IMR-90 (cell line): Measurements from ENCODE around the gene PLXNA4. TPM values are rescaled to one million over a fixed set of nuclear protein-coding genes. Genes with fewer than 3 reads are reported as not detected.

Experiments
- ATAC-seq: fragments of 200-7000 bp; cut with Tn5 transposase; 2 replicates; pipeline ENCODE4 v1.9.1; 2020; ENCODE audit warnings: low read depth, mild to moderate bottlenecking, moderate library complexity
- BruUV-seq: library from RNA; stranded (reverse); fragments of 400-500 nt; replicated peaks from 2 replicates; lab custom pipeline; 2021; lab: Mats Ljungman, UMichigan
- CTCF ChIA-PET: fragments of 300-600 bp; formaldehyde crosslinking; extraction: SDS; loops from one replicate; lab custom pipeline; 2021; ENCODE audit warnings: antibody characterized with exemption; lab: Yijun Ruan, JAX
- POLR2A ChIA-PET: fragments of 300-600 bp; sonication (Branson Sonifier 250); formaldehyde crosslinking; loops from one replicate; lab custom pipeline; 2022; ENCODE audit warnings: antibody characterized with exemption; ENCODE audit not compliant: unreplicated experiment; lab: Charles Lee
- DNase-seq: peaks from one replicate; pipeline ENCODE4 v3.0.0; 2013
- H2AFZ ChIP-seq: replicated peaks from 2 replicates; pipeline ENCODE3; 2013; ENCODE audit warnings: low read length, mild to moderate bottlenecking; ENCODE audit not compliant: poor library complexity
- H2AK5ac ChIP-seq: 2 replicates; pipeline ENCODE4 v1.6.1; 2013; ENCODE audit warnings: low read depth, low read length, inconsistent platforms
- H2AK9ac ChIP-seq: replicated peaks from 2 replicates; pipeline ENCODE3; 2013; ENCODE audit warnings: mild to moderate bottlenecking, low read depth, low read length, moderate library complexity; ENCODE audit not compliant: poor library complexity
- H2BK120ac ChIP-seq: 2 replicates; pipeline ENCODE4 v1.6.1; 2013; ENCODE audit warnings: low read depth, low read length, inconsistent platforms
- H2BK15ac ChIP-seq: 3 replicates; pipeline ENCODE4 v1.6.1; 2013; ENCODE audit warnings: low read depth, low read length, inconsistent platforms
- H2BK20ac ChIP-seq: 2 replicates; pipeline ENCODE4 v1.6.1; 2013; ENCODE audit warnings: low read depth, mild to moderate bottlenecking, inconsistent platforms, low read length, moderate library complexity
- H2BK5ac ChIP-seq: 2 replicates; pipeline ENCODE4 v1.6.1; 2013; ENCODE audit warnings: mild to moderate bottlenecking, low read depth, low read length, inconsistent platforms; ENCODE audit not compliant: poor library complexity, severe bottlenecking
- H3K14ac ChIP-seq: replicated peaks from 2 replicates; pipeline ENCODE4 v1.6.1; 2013; ENCODE audit warnings: low read depth, low read length, inconsistent platforms
- H3K18ac ChIP-seq: 2 replicates; pipeline ENCODE4 v1.6.1; 2013; ENCODE audit warnings: low read depth, low read length, control low read depth
- H3K23ac ChIP-seq: 2 replicates; pipeline ENCODE4 v1.6.1; 2013; ENCODE audit warnings: low read depth, low read length, inconsistent platforms
- H3K27ac ChIP-seq: 2 replicates; pipeline ENCODE4 v1.5.1; 2013; ENCODE audit warnings: mild to moderate bottlenecking, control low read depth, low read length; ENCODE audit not compliant: insufficient read depth
- H3K27me3 ChIP-seq: 2 replicates; pipeline ENCODE4 v1.6.1; 2013; ENCODE audit warnings: low read length; ENCODE audit not compliant: control insufficient read depth, insufficient read depth
- H3K36me3 ChIP-seq: 2 replicates; pipeline ENCODE4 v1.6.1; 2013; ENCODE audit warnings: low read length, mixed read lengths; ENCODE audit not compliant: control insufficient read depth, insufficient read depth
- H3K4ac ChIP-seq: 2 replicates; pipeline ENCODE4 v1.6.1; 2013; ENCODE audit warnings: low read depth, low read length, inconsistent platforms
- H3K4me1 ChIP-seq: 2 replicates; pipeline ENCODE4 v1.6.1; 2013; ENCODE audit warnings: low read length, mixed read lengths; ENCODE audit not compliant: control insufficient read depth, insufficient read depth
- H3K4me2 ChIP-seq: 2 replicates; pipeline ENCODE4 v1.6.1; 2013; ENCODE audit warnings: low read depth, mild to moderate bottlenecking, control low read depth, low read length, moderate library complexity
- H3K4me3 ChIP-seq: 2 replicates; pipeline ENCODE4 v1.5.1; 2013; ENCODE audit warnings: low read depth, mild to moderate bottlenecking, control low read depth, low read length, moderate library complexity; ENCODE audit not compliant: insufficient read depth
- H3K56ac ChIP-seq: 2 replicates; pipeline ENCODE4 v1.6.1; 2013; ENCODE audit warnings: low read length, inconsistent platforms; ENCODE audit not compliant: insufficient read depth; ENCODE audit errors: extremely low read depth
- H3K79me1 ChIP-seq, 2 experiments: 2 replicates each; pipeline ENCODE4 v1.6.1; 2013; ENCODE audit warnings: low read length in 2 of 2, inconsistent platforms in 1 of 2, low read depth in 1 of 2
- H3K9ac ChIP-seq: 2 replicates; pipeline ENCODE4 v1.6.1; 2013; ENCODE audit warnings: low read depth, low read length, control low read depth
- H3K9me1 ChIP-seq: 2 replicates; pipeline ENCODE4 v1.6.1; 2013; ENCODE audit warnings: low read length, inconsistent platforms; ENCODE audit not compliant: insufficient read depth
- H3K9me3 ChIP-seq: 2 replicates; pipeline ENCODE4 v1.6.1; 2013; ENCODE audit warnings: low read length; ENCODE audit not compliant: control insufficient read depth, insufficient read depth
- H4K20me1 ChIP-seq: 2 replicates; pipeline ENCODE4 v1.6.1; 2013; ENCODE audit warnings: low read length, inconsistent platforms; ENCODE audit not compliant: insufficient read depth
- H4K5ac ChIP-seq: 2 replicates; pipeline ENCODE4 v1.6.1; 2013; ENCODE audit warnings: mild to moderate bottlenecking, low read depth, low read length, control low read depth
- H4K8ac ChIP-seq, 2 experiments: 2 replicates each; pipeline ENCODE4 v1.6.1; 2013; ENCODE audit warnings: low read depth in 2 of 2, low read length in 2 of 2, control low read depth in 1 of 2, inconsistent platforms in 1 of 2
- H4K91ac ChIP-seq: 2 replicates; pipeline ENCODE4 v1.6.1; 2013; ENCODE audit warnings: low read depth, low read length, inconsistent platforms; ENCODE audit not compliant: insufficient read depth
- BHLHE40 ChIP-seq: fragments of 150-350 bp; IDR thresholded peaks from 2 replicates; pipeline ENCODE4 v1.6.1; 2016; ENCODE audit warnings: mild to moderate bottlenecking, low read depth, low read length
- CEBPB ChIP-seq: IDR thresholded peaks from 2 replicates; pipeline ENCODE4 v1.6.1; 2012; ENCODE audit warnings: low read depth, low read length, improper control_type of control experiment
- CHD1 ChIP-seq: IDR thresholded peaks from 2 replicates; pipeline ENCODE4 v1.6.1; 2012; ENCODE audit warnings: low read depth, low read length, improper control_type of control experiment
- MAFK ChIP-seq: IDR thresholded peaks from 2 replicates; pipeline ENCODE4 v1.6.1; 2012; ENCODE audit warnings: low read depth, low read length, improper control_type of control experiment
- NFE2L2 ChIP-seq: fragments of 150-350 bp; IDR thresholded peaks from 2 replicates; pipeline ENCODE4 v1.6.1; 2016; ENCODE audit warnings: low read depth, mild to moderate bottlenecking, low read length
- POLR2A ChIP-seq: IDR thresholded peaks from 2 replicates; pipeline ENCODE4 v1.6.1; 2012; ENCODE audit warnings: mild to moderate bottlenecking, low read depth, low read length
- RCOR1 ChIP-seq: IDR thresholded peaks from 2 replicates; pipeline ENCODE4 v1.6.1; 2012; ENCODE audit warnings: mild to moderate bottlenecking, low read length, improper control_type of control experiment; ENCODE audit not compliant: insufficient replicate concordance
- USF2 ChIP-seq: fragments of 150-350 bp; IDR thresholded peaks from 2 replicates; pipeline ENCODE4 v1.6.1; 2017; ENCODE audit warnings: mild to moderate bottlenecking, antibody characterized with exemption, low read length, low read depth
- WGBS, 2 experiments: methylation state at CpG; one replicate each; pipeline versions ENCODE4 v1.1.5 to v1.1.7; 2013; ENCODE audit warnings: missing lambda C conversion rate in 2 of 2; ENCODE audit not compliant: insufficient read length in 1 of 2; ENCODE audit errors: extremely low coverage in 2 of 2; 5-methylcytosine and 5-hydroxymethylcytosine counted together
- dilution Hi-C: fragments of 300-500 bp; cut with HindIII; formaldehyde crosslinking; loops from one replicate; pipeline ENCODE4 v1.14.3; 2018; ENCODE audit warnings: low sequenced_read_pairs; ENCODE audit not compliant: unreplicated experiment
- in situ Hi-C: fragments of 300-500 bp; cut with MboI; formaldehyde crosslinking; loops from 3 replicates; pipeline ENCODE4 v1.14.3; 2019; ENCODE audit warnings: low sequenced_read_pairs, inconsistent platforms, mixed read lengths
- intact Hi-C: fragments of 100-400 bp; cut with micrococcal nuclease; formaldehyde crosslinking; loops from 2 replicates; pipeline ENCODE4 v1.10.0; 2022
- polyA plus RNA-seq, 3 experiments: library from polyadenylated mRNA; depleted of rRNA; stranded (reverse); fragments of >200 nt; gene quantifications; 2 replicates each; pipeline ENCODE4 v1.2.3, GENCODE V29; 2012; ENCODE audit warnings: low replicate concordance in 1 of 3
- total RNA-seq: library from RNA; depleted of rRNA; stranded (reverse); fragments of >200 nt; gene quantifications from 2 replicates; pipeline ENCODE4 v1.2.3, GENCODE V29; 2012

Gene PLXNA4
- total and polyA plus RNA-seq, 2 of the 4 experiments (the other 2 are of a cell fraction): under 0.01 TPM

GRCh38 chr7:132190683-132191082 lies 385.6 kb downstream of the PLXNA4 start:
- in situ Hi-C loops: no loop called here
- Histone ChIP-seq H3K27ac (no peak overlapping the region), H3K4me2 (no peak overlapping the region), H4K20me1 (no peaks in the 10 kb centered on the region), H3K18ac (no peak overlapping the region), H3K4ac (no peak overlapping the region), H2BK20ac (no peak overlapping the region), H2AK9ac (no peak overlapping the region), H3K4me3 (no peak overlapping the region), H4K5ac (no peak overlapping the region), H4K8ac (no peak overlapping the region), H2BK120ac (no peak overlapping the region), H4K91ac (no peak overlapping the region), H3K9me3 (peaks cover 5% of the 10 kb centered on the region), H2AFZ (no peak overlapping the region), H3K9ac (no peak overlapping the region), H3K27me3 (no peaks in the 10 kb centered on the region), H3K79me1 (no peaks in the 10 kb centered on the region), H3K14ac (no peak overlapping the region), H3K23ac (no peak overlapping the region), H3K4me1 (no peaks in the 10 kb centered on the region), H2BK5ac (no peak overlapping the region), H3K9me1 (no peaks in the 10 kb centered on the region), H2AK5ac (no peak overlapping the region), H3K56ac (no peak overlapping the region), H2BK15ac (no peak overlapping the region), H3K36me3 (no peaks in the 10 kb centered on the region)
- dilution Hi-C loops: no loop called here
- ChIA-PET CTCF (no interaction called here), POLR2A (no interaction called here)
- intact Hi-C loops: no loop called here
- 43% methylated on average over 3 of the region's 7 CpGs; no CpG with 5 or more reads in 1 of the 2 experiments for WGBS, 2 experiments
- BruUV-seq: no TSS peak
- ATAC-seq (no peak), DNase-seq (no peak)
- no peak for TF ChIP-seq CEBPB
- TF ChIP-seq BHLHE40: no peak
- TF ChIP-seq NFE2L2: no peak
- TF ChIP-seq RCOR1: no peak
- TF ChIP-seq POLR2A: no peak
- TF ChIP-seq USF2: no peak
- no peak for TF ChIP-seq CHD1
- no peak for TF ChIP-seq MAFK
